SIG-M5 treated with dmso at 0.1 percent for 504 hours (cell line): Measurements from ENCODE around the gene MORN1.

Experiments
- DNase-seq: peaks from one replicate; lab custom pipeline; 2025; ENCODE audit not compliant: unreplicated experiment; lab: John Stamatoyannopoulos, UW

The MORN1 gene

GRCh38 chr1:2323451-2323974 is 67.8 kb downstream of the MORN1 start:
- no peak for DNase-seq

- no peak for DNase-seq
These were observed 68.7 kb downstream of the MORN1 start for GRCh38 chr1:2322581-2323211.

GRCh38 chr1:2322065-2322571 is 69.2 kb downstream of the MORN1 start:
- DNase-seq, result no peak

GRCh38 chr1:2320760-2321667 is 70.3 kb downstream of the MORN1 start:
- DNase-seq, result no peak

GRCh38 chr1:2320006-2320405 is 71.3 kb downstream of the MORN1 start:
- DNase-seq, result no peak

GRCh38 chr1:2319291-2319690 is 72.1 kb downstream of the MORN1 start:
- no peak for DNase-seq

GRCh38 chr1:2318314-2319278 is 72.8 kb downstream of the MORN1 start:
- DNase-seq, result no peak

- DNase-seq, result no peak
These were observed 73.9 kb downstream of the MORN1 start for GRCh38 chr1:2317230-2318065.

- no peak for DNase-seq
These were observed 74.8 kb downstream of the MORN1 start for GRCh38 chr1:2316451-2316961.

- no peak for DNase-seq
These were observed 75.5 kb downstream of the MORN1 start for GRCh38 chr1:2315674-2316450.

GRCh38 chr1:2314803-2315673 is 76.3 kb downstream of the MORN1 start:
- DNase-seq, result no peak

- DNase-seq, result no peak
These were observed 77.0 kb downstream of the MORN1 start for GRCh38 chr1:2314273-2314802.

GRCh38 chr1:2313651-2314261 is 77.6 kb downstream of the MORN1 start:
- no peak for DNase-seq

- DNase-seq, result no peak
These were observed 78.6 kb downstream of the MORN1 start for GRCh38 chr1:2312515-2313301.

- DNase-seq, result no peak
These were observed 79.2 kb downstream of the MORN1 start for GRCh38 chr1:2312160-2312514.

- DNase-seq, result peak; percentile 47
These were observed 79.9 kb downstream of the MORN1 start for GRCh38 chr1:2311184-2312032.
